GM12873 (cell line): ENCODE measurements around the gene RNASE4.

Experiments used
- TF ChIP-seq, protein P1 (sequence below): IDR thresholded peaks from 2 replicates; pipeline ENCODE4 v1.5.1; 2012; ENCODE audit warnings: low read depth, mild to moderate bottlenecking, moderate library complexity, low read length, control low read depth; ENCODE audit not compliant: insufficient read depth; ENCODE audit errors: missing control alignments

The RNASE4 gene

DNA sequence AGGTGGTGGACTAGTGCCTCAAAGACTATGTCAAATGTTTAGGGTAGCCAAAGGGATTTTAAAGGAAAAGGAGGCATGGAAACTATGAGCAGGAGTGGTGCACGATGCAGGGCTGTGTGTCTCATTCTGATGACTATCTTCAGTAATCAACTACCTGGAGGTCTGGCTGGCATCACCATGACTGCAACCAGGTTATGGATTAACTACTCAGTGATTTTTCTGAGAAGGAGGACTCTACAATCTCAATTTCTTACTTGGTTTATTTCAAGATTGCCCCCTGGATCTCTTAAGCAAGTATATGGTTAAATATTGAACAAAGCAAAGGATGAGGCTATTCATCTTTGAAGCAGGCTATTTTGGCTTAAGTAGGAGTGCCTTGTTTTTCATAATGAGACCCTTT lies 42.2 kb downstream of the RNASE4 start:
- TF ChIP-seq, protein P1, sequence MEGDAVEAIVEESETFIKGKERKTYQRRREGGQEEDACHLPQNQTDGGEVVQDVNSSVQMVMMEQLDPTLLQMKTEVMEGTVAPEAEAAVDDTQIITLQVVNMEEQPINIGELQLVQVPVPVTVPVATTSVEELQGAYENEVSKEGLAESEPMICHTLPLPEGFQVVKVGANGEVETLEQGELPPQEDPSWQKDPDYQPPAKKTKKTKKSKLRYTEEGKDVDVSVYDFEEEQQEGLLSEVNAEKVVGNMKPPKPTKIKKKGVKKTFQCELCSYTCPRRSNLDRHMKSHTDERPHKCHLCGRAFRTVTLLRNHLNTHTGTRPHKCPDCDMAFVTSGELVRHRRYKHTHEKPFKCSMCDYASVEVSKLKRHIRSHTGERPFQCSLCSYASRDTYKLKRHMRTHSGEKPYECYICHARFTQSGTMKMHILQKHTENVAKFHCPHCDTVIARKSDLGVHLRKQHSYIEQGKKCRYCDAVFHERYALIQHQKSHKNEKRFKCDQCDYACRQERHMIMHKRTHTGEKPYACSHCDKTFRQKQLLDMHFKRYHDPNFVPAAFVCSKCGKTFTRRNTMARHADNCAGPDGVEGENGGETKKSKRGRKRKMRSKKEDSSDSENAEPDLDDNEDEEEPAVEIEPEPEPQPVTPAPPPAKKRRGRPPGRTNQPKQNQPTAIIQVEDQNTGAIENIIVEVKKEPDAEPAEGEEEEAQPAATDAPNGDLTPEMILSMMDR, result no peak

DNA sequence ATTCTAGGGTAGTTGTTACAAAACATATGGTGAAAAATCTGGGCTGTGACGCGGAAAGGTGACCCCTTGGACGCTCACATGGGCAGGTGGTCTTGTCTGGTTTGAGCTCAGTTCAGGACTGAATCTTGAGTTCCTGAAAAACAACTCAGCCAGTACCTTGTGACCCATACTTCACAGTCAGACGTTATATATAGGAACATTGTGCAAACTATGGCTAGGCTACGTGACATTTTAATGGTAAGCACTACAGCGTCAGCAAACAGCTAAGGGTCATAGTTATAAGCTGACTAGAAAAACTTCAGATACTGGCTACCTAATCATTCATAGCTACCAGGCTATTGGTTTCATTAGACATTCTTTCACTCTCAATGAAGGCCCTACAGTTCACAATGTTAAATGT lies 46.5 kb downstream of the RNASE4 start:
- TF ChIP-seq, protein P1, result no peak

DNA sequence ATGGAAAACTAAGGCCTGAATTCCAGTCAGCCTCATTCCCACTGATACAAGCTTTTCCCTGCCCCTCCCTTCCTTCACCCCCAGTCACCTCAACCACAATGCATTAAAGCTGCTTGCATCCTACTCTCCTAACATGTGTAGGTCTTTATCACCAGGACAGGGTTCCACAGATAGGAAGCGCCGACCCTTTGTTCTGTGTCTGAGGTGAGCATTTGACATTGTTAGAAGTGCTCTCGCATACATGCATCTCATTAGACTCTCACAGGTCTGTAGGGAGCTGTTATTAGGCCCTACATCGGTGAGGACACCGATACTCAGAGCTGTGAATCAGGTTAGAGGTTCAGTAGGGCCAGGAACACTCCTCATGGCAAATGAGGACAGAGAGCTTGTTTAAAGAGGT lies 48.1 kb downstream of the RNASE4 start:
- TF ChIP-seq, protein P1, result no peak

DNA sequence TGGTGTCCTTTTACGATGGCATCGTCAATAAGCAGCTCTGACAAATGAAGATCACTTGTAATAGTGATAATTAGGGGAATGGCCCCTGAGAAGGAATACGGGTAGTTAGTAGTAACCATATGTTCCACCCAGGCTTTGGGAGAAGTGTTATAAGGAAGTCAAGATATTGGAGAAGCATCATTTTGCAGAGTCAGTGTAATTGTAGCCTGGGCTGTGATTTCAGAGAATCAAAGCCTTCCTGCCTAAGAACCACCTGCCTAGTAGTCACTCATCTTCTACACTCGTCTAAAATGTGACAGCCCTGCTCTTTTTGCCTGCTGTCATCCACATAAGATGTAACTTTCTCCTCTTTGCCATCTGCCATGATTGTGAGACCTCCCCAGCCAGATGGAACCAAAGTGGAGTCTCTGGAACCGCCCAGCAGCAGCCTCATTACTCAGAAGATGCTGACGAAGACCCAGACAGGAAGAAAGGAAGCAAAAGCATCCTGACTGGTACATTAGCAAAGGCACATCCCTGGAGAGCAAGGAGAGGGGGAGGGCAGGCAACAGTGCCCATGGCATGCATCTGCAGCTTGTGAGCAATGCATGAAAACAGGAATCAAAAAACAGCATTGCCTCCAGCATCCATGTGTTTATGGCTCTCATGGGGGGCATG lies 48.7 kb downstream of the RNASE4 start:
- TF ChIP-seq, protein P1, result no peak

DNA sequence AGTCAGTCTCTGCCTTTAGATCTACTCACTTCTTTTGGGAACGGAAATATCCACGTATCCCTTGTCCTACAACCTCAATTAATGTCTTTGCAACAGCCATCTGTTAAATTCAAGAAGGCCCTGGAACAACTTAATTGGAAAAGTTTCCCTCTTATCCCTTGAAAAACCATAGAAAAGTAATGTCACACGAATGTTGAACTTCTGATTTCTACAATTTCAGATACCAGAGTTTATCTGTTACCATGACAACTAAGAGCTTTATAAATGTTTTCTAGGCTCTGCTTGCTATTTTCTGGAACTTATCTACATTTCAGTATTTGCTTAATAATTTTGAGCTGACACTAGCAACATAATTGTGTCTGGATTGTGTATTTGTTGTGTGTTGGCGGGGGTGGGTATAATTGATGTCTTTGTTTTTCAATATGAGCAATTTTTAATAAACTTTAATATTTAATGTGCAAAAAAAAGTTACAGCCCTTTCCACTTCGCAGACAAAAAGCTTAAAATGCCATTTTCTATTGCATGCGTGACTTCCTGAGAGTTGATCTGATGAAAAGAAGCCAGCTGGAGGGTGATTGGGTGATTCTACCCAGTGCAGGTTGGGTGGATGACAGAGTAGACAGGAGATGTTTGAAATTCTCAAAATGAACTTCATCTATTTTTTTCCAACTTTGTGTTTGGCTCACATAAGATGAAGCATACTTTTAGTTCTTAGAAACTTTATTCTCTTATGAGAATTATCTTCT lies 49.5 kb downstream of the RNASE4 start:
- TF ChIP-seq, protein P1, result no peak

DNA sequence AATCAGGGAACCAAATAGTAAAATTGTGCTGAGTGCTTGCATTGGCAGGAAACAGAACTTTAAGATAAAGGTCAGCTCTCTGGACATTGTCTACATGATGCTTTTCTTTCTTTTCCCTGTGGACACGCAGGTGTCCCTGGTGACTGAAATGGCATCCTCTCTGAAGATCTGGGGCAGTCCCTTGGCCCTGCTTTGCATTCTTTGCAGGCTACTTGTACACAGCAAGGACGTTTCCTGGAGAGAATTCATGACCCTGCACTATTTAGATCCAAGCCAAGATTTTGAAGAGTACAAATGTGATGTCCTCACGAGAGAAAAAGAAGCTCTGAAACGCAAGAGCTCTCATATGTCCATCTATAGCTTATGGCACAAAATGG lies 50.1 kb downstream of the RNASE4 start:
- TF ChIP-seq, protein P1, result no peak

DNA sequence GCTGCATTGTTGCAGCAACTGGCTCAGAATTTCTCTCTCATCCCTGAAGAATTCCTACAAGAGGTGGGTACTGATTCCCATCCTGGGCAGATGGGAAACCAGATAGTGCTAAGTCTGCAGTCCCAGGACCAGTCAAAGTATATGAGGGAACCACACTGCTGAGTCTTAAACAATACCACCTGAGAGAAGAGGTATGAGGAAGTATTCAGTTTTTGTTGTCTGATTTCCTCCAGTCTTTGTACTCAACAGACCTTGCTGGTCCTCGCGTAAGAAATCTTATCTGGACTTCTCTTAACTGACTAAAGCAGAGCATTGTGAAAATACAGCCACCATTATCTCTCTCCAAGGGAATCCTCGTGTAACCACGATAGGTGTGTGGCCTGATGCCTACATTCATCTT lies 57.8 kb downstream of the RNASE4 start:
- TF ChIP-seq, protein P1, result no peak
